Right atrium auricular region (tissue), 2 donors: ENCODE data around the gene SCN2A. TPM values are rescaled to one million over a fixed set of nuclear protein-coding genes. Genes with fewer than 3 reads are reported as not detected.

Source experiments
- DNase-seq: peaks from one replicate; pipeline ENCODE4 v3.0.0-alpha.2; 2019; ENCODE audit warnings: low spot score
- H3K27ac ChIP-seq, 2 donors: fragments of 200-600 bp; sonication (generic); 1 replicate in 1 of 2; 2 replicates in 1 of 2; pipeline ENCODE4 v1.5.1; 2016 to 2019
- H3K27me3 ChIP-seq, 2 donors: fragments of 200-600 bp; sonication (generic); one replicate each; pipeline versions ENCODE4 v1.5.1 to v1.6.0; 2017 to 2019
- H3K36me3 ChIP-seq: fragments of 200-600 bp; sonication (generic); one replicate; pipeline ENCODE4 v1.5.1; 2016
- H3K4me1 ChIP-seq, 2 donors: fragments of 200-600 bp; sonication (generic); one replicate each; pipeline versions ENCODE4 v1.5.1 to v1.6.0; 2017 to 2019
- H3K4me3 ChIP-seq, 2 donors: fragments of 200-600 bp; sonication (generic); 1 replicate in 1 of 2; 2 replicates in 1 of 2; pipeline ENCODE4 v1.5.1; 2017 to 2019; ENCODE audit warnings: mild to moderate bottlenecking in 1 of 2, moderate library complexity in 1 of 2
- H3K9me3 ChIP-seq, 2 donors: fragments of 200-600 bp; sonication (generic); one replicate each; pipeline ENCODE4 v1.5.1; 2019
- CTCF ChIP-seq, 2 donors: fragments of 200-600 bp; sonication (generic); IDR thresholded peaks; one replicate each; pipeline ENCODE4 v1.5.1; 2019; ENCODE audit warnings: antibody characterized with exemption in 2 of 2
- total RNA-seq, 2 donors: library from RNA; depleted of rRNA; stranded (reverse); fragments of >200 nt; gene quantifications; one replicate each; pipeline ENCODE4 v1.1.0, GENCODE V29; 2016

Gene SCN2A
- total RNA-seq, 2 donors from 2014 or later, result 0.39 to 1.0 TPM

GRCh38 chr2:165295643-165296042 is 56.4 kb downstream of the SCN2A start:
- no peaks in the 10 kb centered on the region for H3K27me3 ChIP-seq
- H3K36me3 ChIP-seq, result no peaks in the 10 kb centered on the region
- TF ChIP-seq CTCF (IDR thresholded peaks at IDR 0.05), result no peak
- no peak overlapping the region for H3K27ac ChIP-seq
- H3K9me3 ChIP-seq, result no peaks in the 10 kb centered on the region
- no peak overlapping the region for H3K4me3 ChIP-seq
- no peak for DNase-seq
- no peaks in the 10 kb centered on the region for H3K4me1 ChIP-seq

GRCh38 chr2:165305391-165306096 is 66.3 kb downstream of the SCN2A start:
- Histone ChIP-seq H3K9me3 (no peaks in the 10 kb centered on the region), H3K4me1 (no peaks in the 10 kb centered on the region), H3K27ac (no peak overlapping the region), H3K4me3 (no peak overlapping the region), H3K36me3 (no peaks in the 10 kb centered on the region), H3K27me3 (no peaks in the 10 kb centered on the region)
- DNase-seq, result no peak
- no peak for TF ChIP-seq CTCF (IDR thresholded peaks at IDR 0.05)

- Histone ChIP-seq H3K27ac (no peak overlapping the region), H3K4me3 (no peak overlapping the region), H3K36me3 (no peaks in the 10 kb centered on the region), H3K27me3 (no peaks in the 10 kb centered on the region), H3K9me3 (no peaks in the 10 kb centered on the region), H3K4me1 (no peaks in the 10 kb centered on the region)
- no peak for TF ChIP-seq CTCF (IDR thresholded peaks at IDR 0.05)
- DNase-seq, result no peak
Measured at GRCh38 chr2:165307317-165307716, 68.1 kb downstream of the SCN2A start.

GRCh38 chr2:165311949-165312348 is 72.7 kb downstream of the SCN2A start:
- Histone ChIP-seq H3K4me3 (no peak overlapping the region), H3K36me3 (no peaks in the 10 kb centered on the region), H3K4me1 (no peaks in the 10 kb centered on the region), H3K9me3 (no peaks in the 10 kb centered on the region), H3K27ac (no peak overlapping the region), H3K27me3 (no peaks in the 10 kb centered on the region)
- DNase-seq, result no peak
- TF ChIP-seq CTCF (IDR thresholded peaks at IDR 0.05), result no peak

GRCh38 chr2:165312999-165313398 is 73.8 kb downstream of the SCN2A start:
- H3K4me3 ChIP-seq, result no peak overlapping the region
- H3K9me3 ChIP-seq, result no peaks in the 10 kb centered on the region
- H3K36me3 ChIP-seq, result no peaks in the 10 kb centered on the region
- no peak for TF ChIP-seq CTCF (IDR thresholded peaks at IDR 0.05)
- DNase-seq, result no peak
- H3K27me3 ChIP-seq, result no peaks in the 10 kb centered on the region
- H3K4me1 ChIP-seq, result no peaks in the 10 kb centered on the region
- H3K27ac ChIP-seq, result no peak overlapping the region

GRCh38 chr2:165313509-165313908 is 74.3 kb downstream of the SCN2A start:
- H3K9me3 ChIP-seq, result no peaks in the 10 kb centered on the region
- DNase-seq, result no peak
- no peak overlapping the region for H3K27ac ChIP-seq
- no peaks in the 10 kb centered on the region for H3K36me3 ChIP-seq
- TF ChIP-seq CTCF (IDR thresholded peaks at IDR 0.05), result no peak
- H3K27me3 ChIP-seq, result no peaks in the 10 kb centered on the region
- H3K4me1 ChIP-seq, result no peaks in the 10 kb centered on the region
- no peak overlapping the region for H3K4me3 ChIP-seq
